ENCODE data around the gene PDE11A.
A peak's percentile ranks its signal among the peaks of the same experiment; 100 is the strongest.

PDE11A gene

GRCh38 chr2:177721818-177722567, 350.6 kb downstream of the PDE11A start:
- in situ Hi-C loops (cut with MboI; ENCODE audit: low pct_unique_long_range_greater_than_20kb, low sequenced_read_pairs, unreplicated experiment): loop anchor here (10.0 to 25.0 kb wide), 2 partner anchors 387 to 560 kb away; no protein-coding TSS in a partner anchor
- no peak for DNase-seq (ENCODE audit: low spot score)
- TF ChIP-seq CTCF (IDR thresholded peaks at IDR 0.05; ENCODE audit: extremely low read depth, insufficient read depth, missing control alignments): no peak

GRCh38 chr2:177721087-177721486, 351.5 kb downstream of the PDE11A start:
- DNase-seq (ENCODE audit: low spot score): no peak
- no peak for TF ChIP-seq CTCF (IDR thresholded peaks at IDR 0.05; ENCODE audit: extremely low read depth, insufficient read depth, missing control alignments)
- in situ Hi-C loops (cut with MboI; ENCODE audit: low pct_unique_long_range_greater_than_20kb, low sequenced_read_pairs, unreplicated experiment): loop anchor here (10.0 to 25.0 kb wide), 2 partner anchors 386 to 559 kb away; no protein-coding TSS in a partner anchor

- DNase-seq (ENCODE audit: low spot score): peak; percentile 15
- in situ Hi-C loops (cut with MboI; ENCODE audit: low pct_unique_long_range_greater_than_20kb, low sequenced_read_pairs, unreplicated experiment): loop anchor here (25.0 kb wide), 1 partner anchor 556 kb away; no protein-coding TSS in a partner anchor
- peak; percentile 46 for TF ChIP-seq CTCF (IDR thresholded peaks at IDR 0.05; ENCODE audit: extremely low read depth, insufficient read depth, missing control alignments)
Observed at GRCh38 chr2:177717831-177718618, 354.6 kb downstream of the PDE11A start.

DNA sequence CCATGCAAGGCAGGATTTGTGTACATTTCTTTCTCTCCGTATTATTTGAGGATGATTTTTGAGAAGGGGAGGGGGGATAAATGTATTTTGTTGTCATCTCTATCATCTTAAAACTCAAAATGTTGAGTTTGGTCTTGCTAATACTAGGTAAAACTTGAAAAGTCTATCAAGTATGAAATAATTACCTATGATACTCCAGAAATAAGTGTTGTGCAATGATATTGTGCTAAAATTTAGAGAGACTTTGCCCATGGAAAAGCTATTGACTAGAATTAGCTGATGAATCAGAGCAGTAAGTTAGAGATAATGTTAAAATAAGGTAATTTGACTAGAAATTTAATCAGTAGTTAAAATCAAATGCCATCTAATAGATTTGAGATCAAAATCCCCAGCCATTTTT, 356.1 kb downstream of the PDE11A start:
- DNase-seq (ENCODE audit: low spot score): no peak
- TF ChIP-seq CTCF (IDR thresholded peaks at IDR 0.05; ENCODE audit: extremely low read depth, insufficient read depth, missing control alignments): no peak
- in situ Hi-C loops (cut with MboI; ENCODE audit: low pct_unique_long_range_greater_than_20kb, low sequenced_read_pairs, unreplicated experiment): loop anchor here (25.0 kb wide), 1 partner anchor 554 kb away; no protein-coding TSS in a partner anchor

DNA sequence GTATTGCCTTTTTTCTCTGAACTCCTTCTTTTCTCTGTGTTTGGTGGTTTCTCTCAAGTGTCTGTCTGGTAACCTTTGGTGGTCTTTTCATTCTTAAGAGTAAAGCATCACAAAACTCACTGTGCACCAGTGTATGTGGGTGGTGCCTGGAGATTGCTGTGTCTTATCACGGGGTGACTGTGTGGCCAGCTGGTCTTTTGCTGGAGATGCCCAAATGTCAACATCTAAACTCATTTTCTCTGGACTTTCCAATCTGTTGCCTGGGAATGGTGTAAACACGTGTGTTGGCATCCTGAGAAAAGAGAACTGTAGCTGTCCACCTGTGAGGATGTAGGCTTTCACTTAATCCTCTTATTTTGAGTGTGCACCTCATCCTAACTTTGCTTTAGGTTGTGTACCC, 356.8 kb downstream of the PDE11A start:
- no peak for TF ChIP-seq CTCF (IDR thresholded peaks at IDR 0.05; ENCODE audit: extremely low read depth, insufficient read depth, missing control alignments)
- in situ Hi-C loops (cut with MboI; ENCODE audit: low pct_unique_long_range_greater_than_20kb, low sequenced_read_pairs, unreplicated experiment): loop anchor here (25.0 kb wide), 1 partner anchor 553 kb away; no protein-coding TSS in a partner anchor

GRCh38 chr2:177714704-177715103, 357.9 kb downstream of the PDE11A start:
- in situ Hi-C loops (cut with MboI; ENCODE audit: low pct_unique_long_range_greater_than_20kb, low sequenced_read_pairs, unreplicated experiment): loop anchor here (25.0 kb wide), 1 partner anchor 552 kb away; no protein-coding TSS in a partner anchor
- no peak for DNase-seq (ENCODE audit: low spot score)
- no peak for TF ChIP-seq CTCF (IDR thresholded peaks at IDR 0.05; ENCODE audit: extremely low read depth, insufficient read depth, missing control alignments)

More for the DNA sequence above, 356.8 kb downstream of the PDE11A start:
- DNase-seq (ENCODE audit: low spot score): no peak

Data from GM13977 (cell line).